ENCODE data around the gene CTNNBL1. TPM values are rescaled to one million over a fixed set of nuclear protein-coding genes. Genes with fewer than 3 reads are reported as not detected.

The CTNNBL1 gene
- total RNA-seq, 1 donor from 2014 or later, result 67.0 TPM

DNA sequence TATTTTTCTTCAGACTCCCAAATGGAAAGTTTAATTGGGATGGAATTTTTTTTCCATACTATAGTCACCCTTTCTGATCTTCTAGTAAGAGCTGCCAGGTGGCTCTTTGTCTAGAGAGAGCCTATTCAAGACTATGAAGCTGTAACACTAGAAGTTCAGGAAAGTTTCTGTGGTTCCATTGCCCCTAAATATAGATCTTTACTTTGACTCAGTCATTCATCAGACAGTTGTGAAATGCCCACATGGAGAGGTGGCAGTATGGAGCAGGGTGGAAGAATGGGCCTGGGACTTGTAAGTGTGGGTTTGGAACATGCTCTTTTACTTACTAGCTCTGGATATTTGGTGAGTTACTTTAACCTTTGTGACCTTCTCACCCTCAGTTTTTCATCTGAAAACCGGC lies 87.8 kb downstream of the CTNNBL1 start:
- H3K36me3 Mint-ChIP-seq (ENCODE audit: low read depth, unreplicated experiment), result peaks cover 5% of the 10 kb centered on the region
- Histone ChIP-seq H2AFZ (ENCODE audit: low read depth, low read length) (no peak overlapping the region), H3K27ac (ENCODE audit: low read depth, low read length) (no peak overlapping the region), H4K20me1 (ENCODE audit: insufficient read depth, low read length) (peaks cover 10% of the 10 kb centered on the region), H3K27me3 (ENCODE audit: insufficient read depth, low read length) (no peaks in the 10 kb centered on the region), H3K9ac (ENCODE audit: low read length) (no peak overlapping the region), H3K9me3 (ENCODE audit: insufficient read depth, low read depth, low read length) (no peaks in the 10 kb centered on the region), H3K36me3 (ENCODE audit: insufficient read depth, low read length) (no peaks in the 10 kb centered on the region), H3K4me1 (ENCODE audit: insufficient read depth, low read length) (no peaks in the 10 kb centered on the region), H3K79me2 (ENCODE audit: insufficient read depth, low read length) (no peaks in the 10 kb centered on the region), H3K4me3 (ENCODE audit: insufficient read depth, low read depth, low read length) (no peak overlapping the region), H3K4me2 (ENCODE audit: low read length) (no peak overlapping the region)
- H3K9me3 Mint-ChIP-seq (ENCODE audit: unreplicated experiment), result no peaks in the 10 kb centered on the region
- no peak overlapping the region for H3K4me3 Mint-ChIP-seq (ENCODE audit: unreplicated experiment)
- TF ChIP-seq EZH2 (IDR thresholded peaks at IDR 0.05; ENCODE audit: insufficient read depth, low read length), result no peak
- TF ChIP-seq, protein P1, sequence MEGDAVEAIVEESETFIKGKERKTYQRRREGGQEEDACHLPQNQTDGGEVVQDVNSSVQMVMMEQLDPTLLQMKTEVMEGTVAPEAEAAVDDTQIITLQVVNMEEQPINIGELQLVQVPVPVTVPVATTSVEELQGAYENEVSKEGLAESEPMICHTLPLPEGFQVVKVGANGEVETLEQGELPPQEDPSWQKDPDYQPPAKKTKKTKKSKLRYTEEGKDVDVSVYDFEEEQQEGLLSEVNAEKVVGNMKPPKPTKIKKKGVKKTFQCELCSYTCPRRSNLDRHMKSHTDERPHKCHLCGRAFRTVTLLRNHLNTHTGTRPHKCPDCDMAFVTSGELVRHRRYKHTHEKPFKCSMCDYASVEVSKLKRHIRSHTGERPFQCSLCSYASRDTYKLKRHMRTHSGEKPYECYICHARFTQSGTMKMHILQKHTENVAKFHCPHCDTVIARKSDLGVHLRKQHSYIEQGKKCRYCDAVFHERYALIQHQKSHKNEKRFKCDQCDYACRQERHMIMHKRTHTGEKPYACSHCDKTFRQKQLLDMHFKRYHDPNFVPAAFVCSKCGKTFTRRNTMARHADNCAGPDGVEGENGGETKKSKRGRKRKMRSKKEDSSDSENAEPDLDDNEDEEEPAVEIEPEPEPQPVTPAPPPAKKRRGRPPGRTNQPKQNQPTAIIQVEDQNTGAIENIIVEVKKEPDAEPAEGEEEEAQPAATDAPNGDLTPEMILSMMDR (IDR thresholded peaks at IDR 0.05; ENCODE audit: insufficient read depth, low read depth, low read length), result no peak
- H3K27ac Mint-ChIP-seq (ENCODE audit: unreplicated experiment), result no peak overlapping the region
- FAIRE-seq (no peak), DNase-seq (ENCODE audit: low read depth) (no peak)
- H3K27me3 Mint-ChIP-seq (ENCODE audit: low read depth, unreplicated experiment), result no peaks in the 10 kb centered on the region
- peaks cover 26% of the 10 kb centered on the region for H3K4me1 Mint-ChIP-seq (ENCODE audit: low read depth, unreplicated experiment)

DNA sequence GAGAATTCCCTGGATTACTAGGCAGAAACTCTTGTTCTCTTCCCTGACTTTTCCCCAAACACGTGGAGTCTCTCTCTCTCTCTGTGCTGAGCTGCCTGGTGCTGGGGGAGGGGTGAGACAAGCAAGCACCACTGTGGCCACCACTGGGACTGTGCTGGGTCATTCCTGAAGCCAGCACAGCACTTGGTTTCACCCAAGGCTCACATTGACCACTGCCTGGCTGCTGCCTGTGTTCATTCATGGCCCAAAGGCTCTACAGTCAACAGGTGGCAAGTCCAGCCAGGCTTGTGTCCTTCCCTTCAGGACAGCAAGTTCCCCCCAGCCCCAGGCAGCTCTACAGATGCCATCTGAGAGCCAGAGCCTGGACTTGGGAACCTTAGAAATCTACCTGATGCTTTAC lies 92.2 kb downstream of the CTNNBL1 start:
- peaks cover 10% of the 10 kb centered on the region for H4K20me1 ChIP-seq (ENCODE audit: insufficient read depth, low read length)
- no peak overlapping the region for H3K9ac ChIP-seq (ENCODE audit: low read length)
- no peaks in the 10 kb centered on the region for H3K27me3 ChIP-seq (ENCODE audit: insufficient read depth, low read length)
- no peaks in the 10 kb centered on the region for H3K9me3 Mint-ChIP-seq (ENCODE audit: unreplicated experiment)
- TF ChIP-seq, protein P1 (IDR thresholded peaks at IDR 0.05; ENCODE audit: insufficient read depth, low read depth, low read length), result no peak
- H3K9me3 ChIP-seq (ENCODE audit: insufficient read depth, low read depth, low read length), result no peaks in the 10 kb centered on the region
- no peaks in the 10 kb centered on the region for H3K79me2 ChIP-seq (ENCODE audit: insufficient read depth, low read length)
- H3K4me1 Mint-ChIP-seq (ENCODE audit: low read depth, unreplicated experiment), result peaks cover 9% of the 10 kb centered on the region
- no peak overlapping the region for H3K27ac ChIP-seq (ENCODE audit: low read depth, low read length)
- no peak overlapping the region for H3K4me2 ChIP-seq (ENCODE audit: low read length)
- H3K27me3 Mint-ChIP-seq (ENCODE audit: low read depth, unreplicated experiment), result no peaks in the 10 kb centered on the region
- H2AFZ ChIP-seq (ENCODE audit: low read depth, low read length), result no peak overlapping the region
- H3K36me3 Mint-ChIP-seq (ENCODE audit: low read depth, unreplicated experiment), result peaks cover 15% of the 10 kb centered on the region
- no peak overlapping the region for H3K4me3 Mint-ChIP-seq (ENCODE audit: unreplicated experiment)
- H3K36me3 ChIP-seq (ENCODE audit: insufficient read depth, low read length), result no peaks in the 10 kb centered on the region
- H3K4me3 ChIP-seq (ENCODE audit: insufficient read depth, low read depth, low read length), result no peak overlapping the region
- FAIRE-seq, result no peak
- no peak for DNase-seq (ENCODE audit: low read depth)
- no peak overlapping the region for H3K27ac Mint-ChIP-seq (ENCODE audit: unreplicated experiment)
- no peaks in the 10 kb centered on the region for H3K4me1 ChIP-seq (ENCODE audit: insufficient read depth, low read length)

DNA sequence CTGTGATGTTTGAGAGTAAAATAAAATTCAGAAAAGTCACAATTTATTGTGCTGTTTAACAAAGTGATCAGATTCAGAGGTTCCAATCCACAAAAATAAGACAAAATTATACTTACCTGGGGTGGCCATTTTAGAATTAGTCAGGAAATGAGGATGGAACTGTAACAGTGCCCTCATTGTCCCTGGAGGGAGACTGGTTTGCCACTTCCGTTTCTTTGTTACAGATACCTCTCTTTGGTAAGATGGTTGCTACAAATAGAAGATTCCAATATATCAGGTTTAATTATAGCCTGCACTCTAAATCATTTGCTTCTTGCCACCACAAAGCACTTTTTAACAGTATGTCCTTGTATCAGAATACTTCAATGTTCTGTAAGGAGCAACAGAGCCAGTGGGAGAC lies 95.6 kb downstream of the CTNNBL1 start:
- no peaks in the 10 kb centered on the region for H3K36me3 ChIP-seq (ENCODE audit: insufficient read depth, low read length)
- H3K9me3 Mint-ChIP-seq (ENCODE audit: unreplicated experiment), result no peaks in the 10 kb centered on the region
- no peak overlapping the region for H3K27ac ChIP-seq (ENCODE audit: low read depth, low read length)
- H3K4me1 Mint-ChIP-seq (ENCODE audit: low read depth, unreplicated experiment), result peaks cover 4% of the 10 kb centered on the region
- no peak overlapping the region for H3K4me3 ChIP-seq (ENCODE audit: insufficient read depth, low read depth, low read length)
- no peak overlapping the region for H3K4me2 ChIP-seq (ENCODE audit: low read length)
- no peaks in the 10 kb centered on the region for H3K79me2 ChIP-seq (ENCODE audit: insufficient read depth, low read length)
- no peak overlapping the region for H3K27ac Mint-ChIP-seq (ENCODE audit: unreplicated experiment)
- no peaks in the 10 kb centered on the region for H3K27me3 Mint-ChIP-seq (ENCODE audit: low read depth, unreplicated experiment)
- no peak for FAIRE-seq
- no peaks in the 10 kb centered on the region for H3K4me1 ChIP-seq (ENCODE audit: insufficient read depth, low read length)
- H3K9ac ChIP-seq (ENCODE audit: low read length), result no peak overlapping the region
- peaks cover 22% of the 10 kb centered on the region for H3K36me3 Mint-ChIP-seq (ENCODE audit: low read depth, unreplicated experiment)
- H2AFZ ChIP-seq (ENCODE audit: low read depth, low read length), result no peak overlapping the region
- TF ChIP-seq, protein P1 (IDR thresholded peaks at IDR 0.05; ENCODE audit: insufficient read depth, low read depth, low read length), result no peak
- no peak for TF ChIP-seq EZH2 (IDR thresholded peaks at IDR 0.05; ENCODE audit: insufficient read depth, low read length)
- H3K27me3 ChIP-seq (ENCODE audit: insufficient read depth, low read length), result no peaks in the 10 kb centered on the region
- H4K20me1 ChIP-seq (ENCODE audit: insufficient read depth, low read length), result peaks cover 10% of the 10 kb centered on the region
- no peaks in the 10 kb centered on the region for H3K9me3 ChIP-seq (ENCODE audit: insufficient read depth, low read depth, low read length)
- no peak overlapping the region for H3K4me3 Mint-ChIP-seq (ENCODE audit: unreplicated experiment)
- DNase-seq (ENCODE audit: low read depth), result no peak
